GM12873 (cell line): ENCODE results near the gene TUT4.

Experiments
- TF ChIP-seq, protein P1 (sequence below): IDR thresholded peaks from 2 replicates; pipeline ENCODE4 v1.5.1; 2012; ENCODE audit warnings: low read depth, mild to moderate bottlenecking, moderate library complexity, low read length, control low read depth; ENCODE audit not compliant: insufficient read depth; ENCODE audit errors: missing control alignments

The TUT4 gene

DNA sequence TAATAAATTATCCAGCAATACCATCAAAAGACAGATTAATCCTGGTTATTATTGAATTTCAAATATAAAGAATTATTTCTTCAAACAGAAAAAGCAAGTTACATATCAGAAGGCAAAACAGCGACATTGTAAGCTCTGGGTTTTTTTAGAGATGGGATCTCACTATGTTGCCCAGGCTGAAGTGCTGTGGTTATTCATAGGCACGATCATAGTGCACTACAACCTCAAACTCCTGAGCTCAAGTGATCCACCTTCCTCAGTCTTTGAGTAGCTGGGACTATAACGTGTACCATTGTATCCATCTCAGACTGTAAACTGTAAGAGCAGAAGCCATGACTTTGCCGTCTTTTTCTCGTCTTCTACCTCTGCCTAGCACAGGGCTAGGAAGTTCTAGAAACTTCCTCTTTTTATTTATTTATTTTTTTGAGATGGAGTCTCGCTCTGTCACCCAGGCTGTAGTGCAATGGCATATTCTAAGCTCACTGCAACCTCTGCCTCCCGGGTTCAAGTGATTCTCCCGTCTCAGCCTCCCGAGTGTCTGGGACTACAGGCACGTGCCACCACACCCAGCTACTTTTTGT lies 29.3 kb upstream of the TUT4 start:
- TF ChIP-seq, protein P1, sequence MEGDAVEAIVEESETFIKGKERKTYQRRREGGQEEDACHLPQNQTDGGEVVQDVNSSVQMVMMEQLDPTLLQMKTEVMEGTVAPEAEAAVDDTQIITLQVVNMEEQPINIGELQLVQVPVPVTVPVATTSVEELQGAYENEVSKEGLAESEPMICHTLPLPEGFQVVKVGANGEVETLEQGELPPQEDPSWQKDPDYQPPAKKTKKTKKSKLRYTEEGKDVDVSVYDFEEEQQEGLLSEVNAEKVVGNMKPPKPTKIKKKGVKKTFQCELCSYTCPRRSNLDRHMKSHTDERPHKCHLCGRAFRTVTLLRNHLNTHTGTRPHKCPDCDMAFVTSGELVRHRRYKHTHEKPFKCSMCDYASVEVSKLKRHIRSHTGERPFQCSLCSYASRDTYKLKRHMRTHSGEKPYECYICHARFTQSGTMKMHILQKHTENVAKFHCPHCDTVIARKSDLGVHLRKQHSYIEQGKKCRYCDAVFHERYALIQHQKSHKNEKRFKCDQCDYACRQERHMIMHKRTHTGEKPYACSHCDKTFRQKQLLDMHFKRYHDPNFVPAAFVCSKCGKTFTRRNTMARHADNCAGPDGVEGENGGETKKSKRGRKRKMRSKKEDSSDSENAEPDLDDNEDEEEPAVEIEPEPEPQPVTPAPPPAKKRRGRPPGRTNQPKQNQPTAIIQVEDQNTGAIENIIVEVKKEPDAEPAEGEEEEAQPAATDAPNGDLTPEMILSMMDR: no peak

DNA sequence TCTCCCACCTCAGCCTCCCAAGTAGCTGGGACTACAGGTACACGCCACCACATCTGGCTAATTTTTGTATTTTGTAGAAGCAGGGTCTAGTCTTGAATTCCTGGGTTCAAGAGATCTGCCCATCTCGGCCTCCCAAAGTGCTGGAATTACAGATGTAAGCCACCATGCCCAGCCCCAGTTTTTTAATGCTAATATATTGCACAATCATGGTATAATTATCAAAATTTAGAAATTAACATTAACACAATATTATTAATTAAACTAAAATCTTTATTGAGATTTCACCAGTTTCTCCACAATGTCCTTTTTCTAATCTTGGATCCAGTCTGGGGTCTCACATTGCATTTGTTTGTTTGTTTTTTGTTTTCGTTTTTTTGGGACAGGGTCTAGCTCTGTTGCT lies 27.4 kb upstream of the TUT4 start:
- TF ChIP-seq, protein P1: no peak

DNA sequence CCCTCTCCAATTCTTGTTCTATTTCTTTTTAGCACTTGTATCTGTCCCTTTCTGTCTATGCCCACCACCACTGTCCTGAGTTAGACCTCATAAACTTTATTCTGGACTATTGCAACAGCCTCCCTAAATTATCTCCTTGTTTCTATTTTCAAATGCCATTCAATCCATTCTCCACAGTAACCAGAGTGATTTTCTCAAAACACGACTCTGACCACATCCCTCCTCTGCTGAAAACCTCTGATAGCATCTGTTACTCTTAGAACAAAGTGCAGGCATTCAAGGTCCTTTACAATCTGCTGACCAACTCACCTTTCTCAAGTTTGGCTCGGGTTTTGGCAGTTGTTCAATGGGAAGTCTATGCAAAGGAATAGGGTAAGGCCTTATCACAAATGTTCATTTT lies 26.5 kb upstream of the TUT4 start:
- TF ChIP-seq, protein P1: no peak

DNA sequence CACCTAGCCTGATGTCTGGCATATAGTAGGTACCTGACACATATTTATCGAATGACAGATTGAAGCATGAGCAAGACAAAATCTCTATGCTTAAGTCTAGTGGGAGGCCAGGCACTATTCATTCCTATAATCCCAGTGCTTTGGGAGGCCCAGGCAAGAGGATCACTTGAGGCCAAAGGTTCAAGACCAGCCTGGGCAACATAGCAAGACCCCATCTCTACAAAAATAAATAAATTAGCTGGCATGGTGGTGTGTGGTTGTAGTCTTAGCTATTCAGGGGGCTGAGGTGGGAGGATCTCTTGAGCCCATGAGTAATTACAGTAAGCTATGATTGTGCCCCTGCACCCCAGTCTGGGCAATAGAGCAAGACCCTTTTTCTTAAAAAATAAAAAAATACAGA lies 23.2 kb upstream of the TUT4 start:
- TF ChIP-seq, protein P1: no peak

DNA sequence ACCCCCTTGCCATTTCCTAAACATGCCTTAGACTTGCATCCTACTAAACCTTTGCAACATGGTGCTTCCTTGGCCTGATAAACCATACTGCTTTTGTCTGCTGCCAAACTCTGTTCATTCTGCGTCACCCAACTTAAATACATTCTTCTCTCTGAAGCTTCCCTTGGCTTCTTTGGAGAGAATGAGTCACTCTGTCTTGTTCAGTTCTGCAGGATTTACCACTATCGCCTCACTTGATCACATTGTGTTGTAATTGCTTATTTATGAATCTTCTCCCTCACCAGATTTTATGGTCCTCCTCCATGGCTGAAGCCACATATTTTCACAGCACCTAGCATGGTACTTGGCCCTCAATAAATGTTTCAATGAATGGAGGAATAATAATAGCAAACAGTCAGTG lies 21.7 kb upstream of the TUT4 start:
- TF ChIP-seq, protein P1: no peak

DNA sequence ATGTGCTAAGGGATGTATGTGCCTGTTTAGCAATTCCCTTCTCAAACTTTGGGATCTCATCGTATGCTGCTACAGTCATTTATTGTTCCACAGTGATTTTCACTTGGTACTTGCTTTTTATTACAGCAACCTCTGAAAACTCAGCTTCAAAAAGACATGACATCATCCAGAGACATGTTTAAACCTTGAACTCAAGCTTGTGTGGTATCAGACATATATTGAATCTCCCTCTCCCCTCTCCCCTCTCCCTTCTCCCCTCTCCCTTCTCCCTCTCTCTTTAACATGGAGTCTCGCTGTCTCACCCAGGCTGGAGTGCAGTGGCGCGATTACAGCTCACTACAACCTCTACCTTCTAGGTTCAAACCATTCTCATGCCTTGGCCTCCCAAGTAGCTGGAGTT lies 19.5 kb upstream of the TUT4 start:
- TF ChIP-seq, protein P1: no peak

DNA sequence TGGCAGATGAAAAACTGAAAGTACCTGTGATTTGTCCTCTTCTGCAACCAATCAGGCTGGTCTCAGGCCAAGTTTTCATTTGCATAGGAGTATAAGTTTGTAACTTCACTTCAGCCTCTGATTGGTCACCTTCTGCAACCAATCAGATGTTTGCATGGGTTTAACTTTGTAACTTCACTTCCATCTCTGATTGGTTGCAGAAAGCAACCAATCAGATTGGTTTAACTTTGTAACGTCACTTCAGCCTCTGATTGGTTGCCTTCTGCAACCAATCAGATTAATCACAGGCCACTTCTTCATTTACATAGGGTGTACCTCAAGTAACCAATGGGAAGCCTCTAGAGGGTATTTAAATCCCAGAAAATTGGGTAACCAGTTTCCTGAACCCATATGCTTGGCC lies 18.9 kb upstream of the TUT4 start:
- TF ChIP-seq, protein P1: no peak
